GM12865 (cell line): Measurements from ENCODE around the gene TMEM213.

ENCODE experiments used
- DNase-seq: peaks from one replicate; pipeline ENCODE4 v3.0.0; 2010; ENCODE audit warnings: low read depth
- H3K4me3 ChIP-seq: 2 replicates; pipeline ENCODE4 v1.5.1; 2011; ENCODE audit warnings: mild to moderate bottlenecking, low read depth, low read length, control low read depth
- CTCF ChIP-seq: IDR thresholded peaks from 2 replicates; pipeline ENCODE4 v1.5.1; 2011; ENCODE audit warnings: low read length, control low read depth, low read depth, inconsistent platforms; ENCODE audit not compliant: insufficient read depth; ENCODE audit errors: missing control alignments

Gene TMEM213

GRCh38 chr7:138848056-138848980 lies 50.5 kb downstream of the TMEM213 start:
- no peak for TF ChIP-seq CTCF
- DNase-seq = no peak
- H3K4me3 ChIP-seq = no peak overlapping the region

DNA sequence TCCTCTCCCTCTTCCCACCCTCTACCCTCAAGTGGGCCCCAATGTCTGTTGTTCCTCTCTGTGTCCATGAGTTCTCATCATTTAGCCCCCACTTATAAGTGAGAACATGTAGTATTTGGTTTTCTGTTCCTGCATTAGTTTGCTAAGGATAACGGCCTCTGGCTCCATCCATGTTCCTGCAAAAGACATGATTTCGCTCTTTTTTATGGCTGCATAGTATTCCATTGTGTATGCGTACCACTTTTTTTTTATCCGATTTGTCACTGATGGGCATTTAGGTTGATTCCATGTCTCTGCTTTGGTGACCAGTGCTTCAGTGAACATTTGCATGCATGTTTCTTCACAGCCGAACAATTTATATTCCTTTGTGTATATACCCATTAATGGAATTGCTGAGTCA lies 51.9 kb downstream of the TMEM213 start:
- DNase-seq = no peak
- no peak for TF ChIP-seq CTCF
- H3K4me3 ChIP-seq = no peak overlapping the region

- TF ChIP-seq CTCF = no peak
- no peak overlapping the region for H3K4me3 ChIP-seq
- no peak for DNase-seq
Observed at GRCh38 chr7:138852469-138852868, 54.7 kb downstream of the TMEM213 start.

DNA sequence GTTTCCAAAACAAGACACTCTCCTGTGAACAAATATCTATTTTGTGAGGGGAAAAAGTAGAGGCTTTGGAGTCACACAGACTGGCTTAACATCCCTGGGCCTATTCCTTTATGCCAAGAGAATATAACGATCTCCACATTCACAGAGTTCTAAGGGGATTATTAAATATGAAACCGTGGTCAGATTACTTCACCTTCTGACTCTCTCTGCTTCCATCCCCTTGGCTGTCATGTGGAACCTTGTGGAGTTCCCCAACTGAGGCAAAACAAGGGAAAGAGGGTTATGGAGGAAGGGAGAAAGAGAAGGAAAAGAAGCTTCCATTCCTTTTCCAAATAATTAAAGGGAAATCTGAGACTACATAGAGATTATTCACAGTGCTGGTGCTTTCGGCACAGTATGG lies 55.7 kb downstream of the TMEM213 start:
- no peak for TF ChIP-seq CTCF
- H3K4me3 ChIP-seq = no peak overlapping the region
- DNase-seq = no peak

DNA sequence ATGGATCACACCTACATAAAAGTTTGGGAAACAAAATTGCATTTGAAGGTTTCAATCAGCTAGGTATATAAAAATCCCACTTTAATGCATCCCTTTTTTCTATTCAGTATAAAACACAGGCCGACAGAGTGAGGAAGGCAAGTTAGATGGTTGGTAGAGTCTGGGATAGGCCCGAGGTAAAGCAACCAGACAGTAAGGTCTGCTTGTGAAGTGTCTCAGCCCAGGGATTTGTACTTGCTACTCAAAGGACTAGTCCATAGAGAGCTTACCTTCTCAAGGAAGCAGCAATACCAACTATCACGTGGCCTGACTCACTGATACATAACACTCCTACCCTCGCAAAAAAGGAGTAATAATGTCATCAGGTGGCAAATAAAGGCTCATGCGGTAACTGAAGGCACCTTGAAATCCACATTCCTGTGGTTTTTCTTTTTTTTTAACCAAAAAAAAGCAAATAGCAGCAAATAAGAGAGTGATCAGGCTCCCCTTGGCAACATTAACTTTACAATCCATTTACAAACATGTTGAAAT lies 56.4 kb downstream of the TMEM213 start:
- H3K4me3 ChIP-seq = no peak overlapping the region
- no peak for DNase-seq
- no peak for TF ChIP-seq CTCF

DNA sequence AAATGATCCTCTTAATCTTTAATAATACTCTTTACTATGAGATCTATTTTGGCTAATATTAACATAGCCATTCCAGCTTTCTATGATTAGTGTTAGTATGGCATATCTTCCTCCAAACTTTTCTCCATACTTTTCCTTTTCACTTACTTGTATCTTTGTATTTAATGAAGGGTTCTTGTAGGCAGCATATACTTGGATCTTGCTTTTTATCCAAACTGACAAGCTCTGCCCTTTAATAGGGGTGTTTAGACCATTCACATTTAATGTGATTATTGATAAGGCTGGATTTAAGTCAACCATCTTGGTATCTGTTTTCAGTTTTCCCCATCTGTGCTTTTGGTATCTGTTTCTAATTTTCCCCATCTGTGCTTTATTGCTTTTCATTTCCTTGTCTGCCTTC lies 59.9 kb downstream of the TMEM213 start:
- no peak overlapping the region for H3K4me3 ChIP-seq
- TF ChIP-seq CTCF = no peak
- no peak for DNase-seq
